Middle frontal gyrus (tissue), 1 donor: ENCODE data around the gene FKBP5.
"Not testable (repeated sequence)": the region's sequence is repeated elsewhere in the genome, so short reads cannot be mapped to it uniquely, and the experiment has no call there.

Experiments used
- DNase-seq: peaks from one replicate; pipeline ENCODE4 v3.0.0-alpha.2; 2015; ENCODE audit warnings: low spot score; ENCODE audit errors: extremely low spot score

Gene FKBP5

DNA sequence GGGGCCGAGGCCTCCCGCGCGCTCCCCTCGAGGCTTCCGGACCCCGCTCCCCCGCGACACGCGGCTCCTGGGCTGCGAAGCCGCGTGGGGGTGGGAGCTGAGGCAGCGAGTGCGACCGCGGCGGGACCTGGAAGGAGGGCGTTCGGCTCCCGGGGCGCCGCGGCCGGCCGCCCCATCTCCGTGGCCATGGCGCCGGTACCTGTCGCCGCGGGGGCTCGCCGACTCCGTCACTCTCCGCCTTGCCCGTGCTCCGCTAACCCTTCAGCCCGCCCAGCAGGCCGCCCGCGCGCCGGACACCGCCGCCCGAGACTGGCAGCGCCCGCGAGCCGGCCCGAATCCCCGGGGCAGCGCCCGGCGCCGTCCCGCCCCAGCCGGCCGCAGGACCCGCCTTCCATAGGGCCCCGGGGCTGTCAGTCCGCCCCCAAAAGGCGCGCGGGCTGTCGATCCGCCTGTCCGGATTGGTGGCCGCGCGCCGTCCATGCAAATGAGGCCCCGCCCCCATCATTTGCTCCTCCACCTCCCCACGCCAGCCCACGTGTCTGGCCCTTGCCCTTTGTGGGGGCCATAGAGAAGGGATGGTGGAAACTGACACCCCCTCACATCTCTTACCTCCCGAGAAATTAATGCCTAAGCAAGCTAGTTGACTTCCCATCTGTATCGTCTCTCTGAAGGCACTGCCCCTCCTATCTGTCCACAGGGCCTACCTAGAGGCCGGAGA lies at the start of gene FKBP5:
TSS of gene FKBP5 (minus strand) at position 311 of the 718 bp plus-strand sequence. CDS start 46,091 bp downstream, outside the sequence.
- peak; percentile 61 for DNase-seq

DNA sequence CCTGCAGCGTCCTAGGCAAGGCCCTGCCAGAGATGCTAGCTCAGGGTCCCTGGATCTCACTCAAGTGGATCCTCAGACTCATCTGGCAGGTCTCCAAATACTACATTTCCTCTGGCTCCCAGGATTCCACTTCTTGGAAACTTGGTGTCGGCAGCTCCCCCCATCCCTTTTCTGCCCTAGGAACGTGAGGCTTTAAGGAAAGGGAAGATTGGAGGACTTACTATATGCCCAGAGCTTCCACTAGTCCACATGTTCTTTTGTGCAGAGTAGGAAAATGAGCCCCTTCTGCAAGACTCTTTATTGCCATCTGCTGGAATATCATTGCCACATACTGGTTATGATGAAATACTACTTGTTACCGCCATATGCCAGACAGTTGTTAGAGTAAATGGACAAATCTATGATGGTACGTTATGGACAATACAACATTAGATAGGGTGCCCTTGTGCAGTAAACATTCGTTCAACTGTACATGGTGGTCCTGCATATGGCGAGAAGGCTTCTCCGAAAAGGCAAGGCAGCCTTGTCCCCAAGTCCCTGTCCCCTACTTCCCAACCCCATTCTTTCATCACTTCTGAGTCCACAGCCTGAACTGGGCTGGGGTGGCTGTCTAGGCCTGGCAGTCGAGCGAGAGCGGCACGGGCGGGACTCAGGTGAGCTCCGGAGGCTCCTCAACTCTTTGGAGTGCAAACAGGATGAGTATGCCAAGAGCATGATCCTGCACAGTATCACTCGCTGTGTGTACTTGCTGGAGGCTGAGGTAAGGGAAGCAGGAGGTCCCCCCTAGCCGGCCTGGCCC lies 48.9 kb upstream of the FKBP5 start:
- DNase-seq, result no peak

DNA sequence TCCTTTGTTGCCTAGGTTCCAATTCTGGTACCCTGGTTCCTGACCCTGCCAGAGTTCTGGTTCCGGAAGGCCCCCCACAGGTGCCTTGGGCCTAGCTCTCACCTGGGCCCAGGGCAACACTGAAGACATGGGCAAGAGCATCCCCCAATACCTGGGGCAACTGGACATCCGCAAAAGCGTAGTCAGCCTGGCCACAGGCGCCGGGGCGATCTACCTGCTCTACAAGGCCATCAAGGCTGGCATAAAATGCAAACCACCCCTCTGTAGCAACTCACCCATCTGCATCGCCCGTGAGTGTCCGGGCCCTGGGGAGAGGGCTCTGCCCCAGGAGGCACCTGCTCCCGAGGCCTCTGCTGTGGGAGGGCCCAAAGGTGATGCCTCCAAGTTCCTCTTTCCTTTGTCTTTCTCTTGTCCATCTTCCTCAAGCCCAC lies 48.3 kb upstream of the FKBP5 start, which contains the start of gene ARMC12:
TSS of gene ARMC12 (plus strand) at position 51 of the 431 bp plus-strand sequence. CDS start at position 128, 77 bp downstream.
- no peak for DNase-seq

DNA sequence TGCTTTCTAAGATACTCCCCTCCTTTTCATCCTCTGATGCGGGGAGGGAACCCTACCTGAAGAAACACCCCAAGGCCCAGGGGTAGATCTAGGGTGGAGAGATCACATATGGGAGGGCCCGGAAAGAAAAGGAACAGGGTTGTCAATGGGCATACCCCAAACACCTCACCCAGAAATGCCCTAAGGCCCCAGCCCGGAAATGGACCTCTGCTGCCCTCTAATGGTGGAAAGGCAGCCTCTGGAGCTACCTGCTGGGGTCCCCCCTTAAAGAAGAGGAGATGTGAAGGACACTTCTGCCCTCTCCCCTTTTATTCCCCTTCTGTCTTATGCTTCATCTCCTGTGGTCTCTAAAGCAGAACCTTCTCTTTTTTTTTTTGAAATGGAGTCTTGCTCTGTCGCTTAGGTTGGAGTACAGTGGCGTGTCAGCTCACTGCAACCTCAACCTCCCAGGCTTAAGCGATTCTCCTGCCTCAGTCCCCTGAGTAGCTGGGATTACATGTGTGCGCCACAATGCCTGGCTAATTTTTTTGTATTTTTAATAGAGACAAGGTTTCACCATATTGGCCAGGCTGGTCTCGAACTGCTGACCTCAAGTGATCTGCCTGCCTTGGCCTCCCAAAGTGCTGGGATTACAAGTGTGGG lies 47.7 kb upstream of the FKBP5 start:
- DNase-seq, result no peak

DNA sequence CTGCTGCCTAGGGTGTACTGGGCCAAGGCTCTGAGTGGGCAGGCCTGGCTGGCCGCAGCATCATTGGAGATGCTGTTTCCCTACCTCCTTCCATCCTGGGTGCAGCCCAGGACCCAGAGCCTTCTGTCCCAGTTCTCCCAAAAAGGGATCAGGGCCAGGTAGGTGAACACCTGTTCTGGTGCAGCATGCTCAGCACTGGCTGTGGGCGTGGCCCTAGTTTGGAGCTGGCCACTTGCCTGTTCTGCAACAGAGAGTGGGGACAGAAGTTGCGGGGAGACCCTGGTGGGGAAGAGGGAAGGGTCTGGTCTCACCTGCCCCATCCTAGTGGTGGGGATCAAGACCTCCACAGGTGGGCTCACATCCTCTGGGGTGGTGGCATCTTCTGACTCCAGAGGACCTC lies 46.7 kb upstream of the FKBP5 start:
- no peak for DNase-seq

DNA sequence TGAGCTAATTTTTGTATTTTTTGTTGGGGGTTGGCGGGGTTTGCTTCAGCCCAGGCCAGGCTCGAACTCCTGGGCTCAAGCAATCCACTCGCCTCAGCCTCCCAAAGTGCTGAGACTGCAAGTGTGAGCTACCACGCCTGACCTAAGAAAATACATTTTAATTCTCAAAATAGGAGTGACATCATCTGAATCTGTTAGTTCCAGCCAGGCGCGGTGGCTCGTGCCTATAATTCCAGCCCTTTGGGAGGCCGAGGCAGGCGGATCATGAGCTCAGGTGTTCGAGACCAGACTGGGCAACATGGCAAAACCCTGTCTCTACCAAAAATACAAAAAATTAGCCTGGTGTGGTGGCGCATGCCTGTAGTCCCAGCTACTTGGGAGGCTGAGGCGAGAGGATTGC lies 45.6 kb upstream of the FKBP5 start:
- not testable (repeated sequence) for DNase-seq

DNA sequence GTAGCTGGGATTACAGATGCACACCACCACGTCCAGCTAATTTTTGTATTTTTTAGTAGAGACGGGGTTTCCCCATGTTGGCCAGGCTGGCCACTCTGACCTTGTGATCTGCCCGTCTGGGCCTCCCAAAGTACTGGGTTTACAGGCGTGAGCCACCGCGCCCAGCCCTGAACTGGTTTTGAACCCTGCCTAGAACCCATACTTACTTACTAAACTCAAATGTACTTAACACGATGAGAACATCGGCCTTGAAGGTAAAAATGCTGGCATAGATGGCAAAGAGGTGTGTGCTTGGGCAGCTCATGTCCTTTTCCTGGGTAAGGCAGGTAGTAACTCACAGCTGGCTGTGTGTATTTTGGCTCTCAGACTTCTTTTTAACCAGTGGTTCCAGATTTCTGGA lies 44.9 kb upstream of the FKBP5 start:
- no peak for DNase-seq

DNA sequence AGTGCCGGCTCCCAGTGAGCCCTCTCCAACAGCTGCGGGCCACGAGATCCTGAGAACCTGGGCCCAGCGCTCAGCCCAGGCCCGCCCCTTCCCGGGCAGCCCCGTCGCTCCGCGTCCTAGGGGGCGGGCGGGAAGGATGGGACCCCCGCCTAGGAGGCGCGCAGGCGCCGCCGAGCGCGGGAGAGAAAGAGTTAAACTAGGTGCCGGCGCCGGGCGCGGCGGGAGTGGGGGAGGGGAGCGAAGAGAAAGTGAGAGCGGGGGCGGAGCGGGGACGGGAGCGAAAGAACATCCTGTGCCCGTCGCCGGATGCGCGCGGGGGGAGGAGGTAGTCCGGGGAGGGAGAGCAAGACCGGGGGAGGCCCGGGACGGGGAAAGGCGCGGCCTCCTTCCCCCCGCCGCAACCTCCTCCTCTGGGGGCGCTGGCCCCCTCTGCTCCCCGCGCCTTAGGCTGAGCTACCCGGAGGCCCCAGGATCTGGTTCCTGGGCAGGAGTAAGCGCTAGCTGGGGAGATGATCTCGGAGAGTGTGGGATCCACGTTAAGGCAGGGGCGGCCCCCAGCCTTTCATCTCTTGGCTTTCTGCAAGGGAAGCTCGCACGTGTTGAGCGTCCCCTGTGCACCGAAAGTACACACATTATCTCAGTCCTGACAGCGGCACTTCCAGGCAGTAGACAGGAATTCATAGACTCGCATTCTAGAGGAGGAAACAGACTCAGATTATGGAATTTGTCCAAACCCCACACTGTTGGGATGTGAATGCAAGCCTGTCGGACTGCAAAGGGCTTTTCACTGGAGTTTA lies 43.2 kb upstream of the FKBP5 start:
- DNase-seq, result peak; percentile 52

DNA sequence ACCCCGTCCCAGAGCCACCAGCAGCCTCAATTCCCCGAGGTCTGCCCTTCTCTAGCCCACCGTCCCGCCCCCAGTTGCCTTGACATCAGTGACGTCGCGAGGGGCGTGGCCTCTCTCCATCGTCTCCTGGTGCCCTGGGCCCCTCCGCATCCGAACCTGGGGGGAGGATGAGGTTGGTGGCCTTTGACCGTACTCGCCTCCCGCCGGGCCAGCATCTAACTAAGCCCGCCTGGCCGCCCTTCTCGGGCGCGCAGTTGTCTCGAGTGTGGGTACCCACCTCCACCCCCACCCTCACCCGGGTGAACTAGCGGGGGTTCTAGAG lies 42.7 kb upstream of the FKBP5 start:
- DNase-seq, result peak; percentile 66

DNA sequence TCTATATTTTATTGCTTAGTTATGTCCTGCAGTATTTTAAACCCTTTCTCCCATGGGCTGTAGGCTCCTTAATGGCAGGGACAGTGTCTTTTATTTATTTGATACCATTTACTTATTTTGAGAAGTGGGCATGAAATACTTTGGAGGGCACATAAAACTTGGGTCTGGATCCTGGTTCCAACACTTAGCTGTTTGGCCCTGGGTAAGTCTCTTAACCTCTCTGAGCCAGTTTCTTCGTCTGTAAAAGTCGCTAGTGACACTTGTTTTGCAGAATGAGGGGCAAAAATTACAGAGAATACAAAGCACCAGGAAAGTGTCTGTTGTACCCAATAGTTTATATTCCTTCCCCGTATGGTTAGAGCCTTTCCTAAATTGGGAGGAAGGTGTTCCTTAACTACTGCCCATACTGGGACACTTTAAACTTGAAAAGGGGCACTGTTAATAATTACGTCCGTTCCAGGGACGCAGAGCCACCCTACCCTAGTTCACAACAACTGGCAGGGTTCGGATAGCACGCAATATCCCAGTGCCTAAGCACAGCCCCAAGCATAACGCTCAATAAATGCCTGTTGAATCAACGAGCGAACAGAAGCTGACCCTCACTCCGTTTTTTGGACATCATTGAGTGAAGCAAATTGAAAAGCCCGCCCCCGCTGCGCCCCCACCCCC lies 42.2 kb upstream of the FKBP5 start:
- DNase-seq, result no peak

DNA sequence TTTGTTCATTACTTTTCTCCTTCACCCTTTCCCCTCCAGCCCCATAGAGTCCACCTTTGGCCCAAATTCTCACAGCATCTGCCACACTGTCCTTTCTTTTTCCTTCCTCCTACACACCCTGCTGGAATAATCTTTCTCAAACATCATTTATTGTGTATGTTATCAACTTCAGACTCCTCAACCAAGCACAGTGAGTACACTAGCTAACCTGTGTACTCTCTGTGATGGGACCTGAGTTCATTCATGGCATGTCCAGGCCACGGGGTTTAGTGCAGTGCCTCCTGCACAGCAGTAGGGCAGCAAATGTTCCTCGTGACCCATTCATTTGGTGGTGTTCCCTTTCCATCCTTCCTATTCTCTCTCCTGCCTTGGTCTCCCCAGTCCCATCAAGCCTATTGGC lies 41.0 kb upstream of the FKBP5 start:
- DNase-seq, result no peak

DNA sequence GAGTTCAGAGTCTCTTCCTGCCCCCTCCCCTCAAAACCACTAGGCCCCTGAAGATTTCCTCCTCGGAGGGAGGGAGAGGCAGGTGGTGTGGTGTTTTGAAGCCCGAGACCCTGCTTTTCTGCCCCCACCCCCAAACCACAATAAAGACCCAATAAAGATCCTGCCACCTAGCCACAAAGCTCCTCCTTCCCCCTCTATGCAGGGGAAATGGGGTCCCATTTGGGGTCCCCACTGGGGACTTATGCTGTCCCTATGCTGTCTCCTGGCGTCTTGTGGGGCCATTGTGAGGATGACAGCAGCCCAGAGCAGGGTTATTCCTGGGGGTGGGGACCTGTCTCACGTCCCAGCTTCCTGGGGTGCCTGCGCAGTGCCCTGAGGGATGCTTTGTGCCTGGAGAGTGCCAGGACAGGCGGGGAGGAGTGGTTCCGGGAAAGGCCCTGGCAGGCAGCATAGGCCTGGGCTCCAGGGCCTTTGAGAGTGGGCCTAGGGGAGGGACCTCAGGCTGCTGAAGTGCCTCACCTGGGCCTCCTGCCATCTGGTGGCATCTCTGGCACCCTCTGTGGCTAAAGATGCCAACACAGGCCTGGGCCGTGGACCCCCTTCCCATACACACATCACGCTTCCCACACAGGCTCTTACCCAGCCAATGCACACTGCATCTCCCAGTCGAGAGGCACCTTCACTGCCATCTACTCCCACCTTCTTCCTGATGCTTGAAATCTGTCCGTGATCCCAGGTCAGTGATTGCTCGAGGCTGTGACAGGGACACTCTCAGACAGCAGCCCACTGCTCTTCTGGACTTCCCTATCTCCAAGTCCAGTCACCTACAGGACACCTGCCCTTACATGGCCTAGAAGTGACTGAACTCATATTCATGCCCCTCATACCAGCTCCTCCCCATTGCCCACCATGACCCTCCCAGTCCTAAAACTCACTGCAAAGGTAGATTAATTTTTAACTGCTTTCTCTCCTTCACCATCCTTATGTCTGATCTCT lies 40.3 kb upstream of the FKBP5 start:
- DNase-seq, result no peak

DNA sequence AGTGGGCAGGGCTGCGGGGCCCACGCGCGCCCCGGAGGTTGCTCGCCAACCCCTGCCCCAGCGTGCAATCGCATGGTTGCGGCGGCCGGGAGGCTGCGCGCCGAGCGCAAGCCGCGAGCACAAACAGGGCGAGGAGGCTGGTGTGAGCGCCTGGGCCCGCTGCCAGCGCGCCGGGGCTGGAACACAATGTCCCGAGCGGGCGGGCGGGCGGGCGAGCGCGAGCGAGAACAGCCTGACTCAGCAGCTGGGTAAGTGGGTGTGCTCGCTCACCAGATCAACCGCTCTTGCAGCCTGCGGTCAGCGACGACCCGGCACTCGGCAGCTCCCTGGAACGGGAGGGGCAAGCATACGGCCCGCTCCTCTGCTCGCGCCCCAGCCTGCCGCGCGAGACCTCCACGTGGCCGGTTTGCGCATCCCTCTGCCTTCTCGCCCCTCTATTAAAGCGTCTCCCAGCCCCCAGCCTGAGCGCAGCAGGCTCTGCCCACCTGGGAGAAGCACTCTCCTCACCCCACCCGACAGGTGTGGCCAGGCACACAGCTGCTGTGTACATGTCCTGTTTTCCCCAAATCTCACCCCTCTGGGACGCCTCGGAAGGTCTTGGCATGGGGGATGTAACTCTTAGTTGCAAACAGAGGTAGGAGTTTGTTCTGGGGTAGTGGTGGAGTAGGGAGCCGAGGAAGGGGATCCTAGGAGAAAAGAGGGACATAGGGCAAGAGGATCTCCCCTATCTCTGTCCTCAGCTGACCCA lies 39.4 kb upstream of the FKBP5 start:
- peak; percentile 76 for DNase-seq

DNA sequence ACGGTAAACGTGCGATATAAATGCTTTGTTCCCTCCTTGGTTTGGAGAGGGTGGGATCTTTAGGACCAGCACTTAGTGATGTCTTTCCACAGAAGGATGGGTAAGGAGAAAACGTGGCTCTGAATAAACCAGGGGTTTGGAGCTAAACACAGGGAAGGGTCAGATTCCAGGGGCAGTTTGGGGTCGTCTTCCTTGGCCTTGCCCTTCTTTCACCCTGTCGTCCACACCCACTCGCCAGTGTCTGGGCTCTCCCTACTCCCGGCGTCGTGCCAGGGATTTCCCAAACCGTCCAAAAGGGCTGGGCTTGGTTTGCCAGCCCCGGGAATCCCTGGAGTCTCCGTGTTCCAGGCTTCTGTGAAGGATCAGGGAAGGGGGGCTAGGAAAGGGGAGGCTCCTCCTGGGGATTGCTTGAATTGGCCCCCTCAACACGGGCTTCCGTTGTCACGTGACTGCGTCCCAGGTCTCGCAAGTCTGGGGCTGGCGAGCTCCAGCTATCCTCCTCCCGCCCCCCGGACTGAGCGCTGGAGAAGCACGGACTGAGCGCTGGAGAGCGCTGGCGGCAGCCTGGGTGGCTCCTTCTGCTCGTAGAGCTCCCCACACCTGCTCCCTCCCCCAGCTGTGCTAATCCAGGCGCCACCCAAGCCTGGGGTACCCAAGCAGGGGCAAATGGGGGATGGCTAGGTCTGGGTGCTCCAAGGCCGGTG lies 38.7 kb upstream of the FKBP5 start:
- peak; percentile 51 for DNase-seq

DNA sequence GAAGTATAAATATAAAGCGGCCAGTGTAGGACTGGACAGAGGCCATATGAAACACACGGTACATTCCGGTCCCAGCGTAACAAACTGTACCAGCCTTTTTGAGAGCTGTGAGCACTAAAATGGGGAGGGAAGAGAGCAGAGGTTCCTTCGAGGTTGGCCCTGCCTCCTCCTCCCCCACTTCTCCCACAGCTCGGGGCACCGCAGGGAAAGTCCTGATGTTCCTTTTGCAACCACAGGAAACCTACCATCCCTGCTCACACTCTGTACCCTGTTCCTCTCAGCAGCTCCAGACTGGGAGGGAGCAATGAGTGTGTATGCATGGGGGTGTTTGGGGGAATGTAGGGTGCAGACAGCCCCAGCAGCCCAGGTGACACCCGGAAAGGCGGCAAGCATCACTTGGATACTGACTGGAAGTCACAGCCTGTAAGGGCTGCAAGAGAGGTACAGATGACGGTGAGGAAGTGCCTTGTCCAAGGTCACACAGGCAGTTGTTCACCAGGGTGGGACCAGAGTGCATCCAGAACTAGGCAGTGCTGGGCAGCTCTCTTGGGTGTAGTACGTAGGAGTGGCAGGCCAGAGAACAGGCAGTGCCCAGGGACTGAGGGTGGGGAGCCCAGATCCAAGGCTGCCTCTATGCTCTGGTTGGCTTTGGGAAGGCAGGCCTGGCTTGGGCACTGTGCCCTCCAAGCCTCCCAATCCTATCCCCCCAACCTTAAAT lies 37.2 kb upstream of the FKBP5 start:
- no peak for DNase-seq

DNA sequence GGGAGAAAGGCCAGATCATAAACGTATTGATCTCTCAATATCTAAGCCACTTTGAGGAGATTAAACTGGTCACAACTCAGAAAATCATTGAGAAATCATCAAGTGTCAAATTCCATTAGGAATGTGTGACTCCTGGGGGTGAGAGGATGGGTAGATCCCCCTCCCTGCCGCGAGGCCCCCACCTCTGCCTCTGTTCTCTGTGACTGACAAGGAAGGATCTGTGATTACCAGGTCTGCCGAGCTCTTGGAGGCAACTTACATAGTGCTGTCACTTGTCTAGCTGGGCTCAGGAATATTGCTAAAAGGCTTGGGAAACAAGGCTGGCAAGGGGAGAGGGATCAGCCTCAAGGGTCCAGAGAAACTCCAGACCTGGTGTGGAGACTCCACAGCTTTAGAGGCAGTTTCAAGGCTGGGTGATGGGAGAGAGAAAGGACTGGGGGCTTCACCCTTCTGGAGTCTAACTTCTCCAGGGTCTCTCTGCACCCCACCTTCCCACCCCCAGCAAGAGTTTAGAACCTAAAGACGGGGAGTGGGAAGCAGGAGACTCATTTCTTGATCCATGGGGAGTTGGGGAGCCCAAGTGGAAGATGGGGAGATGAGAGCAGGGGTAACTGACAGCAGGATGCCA lies 36.5 kb upstream of the FKBP5 start:
- no peak for DNase-seq

DNA sequence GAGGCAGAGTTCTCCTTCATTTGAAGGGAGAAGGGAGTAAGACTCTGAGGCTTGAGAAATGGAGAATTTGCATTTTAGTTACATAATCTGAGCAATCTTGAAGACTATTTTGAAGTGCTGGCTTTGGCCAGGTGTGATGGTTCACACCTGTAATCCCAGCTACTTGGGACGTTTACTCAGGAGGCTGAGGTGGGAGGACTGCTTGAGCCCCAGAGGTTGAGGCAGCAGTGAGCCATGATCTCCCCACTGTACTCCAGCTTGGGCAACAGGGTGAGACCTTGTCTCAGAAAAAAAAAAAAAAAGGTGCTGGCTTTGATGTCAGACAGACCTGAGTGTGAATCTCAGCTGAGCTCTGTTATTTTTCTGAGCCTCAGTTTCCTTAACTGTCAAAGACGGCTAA lies 35.8 kb upstream of the FKBP5 start:
- no peak for DNase-seq
